H1 (cell line): ENCODE data around the gene CLRN1. TPM values are rescaled to one million over a fixed set of nuclear protein-coding genes. Genes with fewer than 3 reads are reported as not detected.

Experiments used
- CTCF ChIA-PET: fragments of 300-600 bp; sonication (Branson Sonifier 250); formaldehyde crosslinking; loops from one replicate; lab custom pipeline; 2021; ENCODE audit not compliant: partially characterized antibody; lab: Charles Lee
- POLR2A ChIA-PET: fragments of 300-600 bp; sonication (Branson Sonifier 250); formaldehyde crosslinking; loops from one replicate; lab custom pipeline; 2021; ENCODE audit warnings: inconsistent platforms; ENCODE audit not compliant: partially characterized antibody; lab: Charles Lee
- DNase-seq, 2 experiments: peaks; one replicate each; pipeline versions ENCODE4 v3.0.0 to v3.0.0-alpha.2; 2010 to 2022; ENCODE audit warnings: low spot score in 2 of 2, low read depth in 1 of 2, mixed read lengths in 1 of 2
- FAIRE-seq: peaks from 2 replicates; lab custom pipeline; 2011; peaks lifted over from hg19 to GRCh38; lab: Jason Lieb, UNC
- H2AFZ ChIP-seq: 2 replicates; pipeline ENCODE4 v1.8.1; 2012; ENCODE audit warnings: low read length, inconsistent platforms
- H2AK5ac ChIP-seq: 2 replicates; pipeline ENCODE4 v1.6.1; 2013; ENCODE audit warnings: low read depth, low read length
- H2BK120ac ChIP-seq: replicated peaks from 2 replicates; pipeline ENCODE3; 2013; ENCODE audit warnings: low read depth, low read length, inconsistent platforms
- H2BK12ac ChIP-seq: 2 replicates; pipeline ENCODE4 v1.6.1; 2013; ENCODE audit warnings: low read depth, low read length
- H2BK15ac ChIP-seq: 2 replicates; pipeline ENCODE4 v1.6.1; 2013; ENCODE audit warnings: low read length
- H2BK20ac ChIP-seq: 2 replicates; pipeline ENCODE4 v1.6.1; 2013; ENCODE audit warnings: low read length
- H2BK5ac ChIP-seq: 2 replicates; pipeline ENCODE4 v1.6.1; 2013; ENCODE audit warnings: low read depth, low read length
- H3K14ac ChIP-seq: 2 replicates; pipeline ENCODE4 v1.6.1; 2013; ENCODE audit warnings: inconsistent platforms; ENCODE audit not compliant: insufficient read length
- H3K18ac ChIP-seq: 2 replicates; pipeline ENCODE4 v1.6.1; 2013; ENCODE audit warnings: low read length; ENCODE audit errors: extremely low read depth
- H3K23ac ChIP-seq: 2 replicates; pipeline ENCODE4 v1.6.1; 2013; ENCODE audit warnings: inconsistent platforms; ENCODE audit not compliant: insufficient read length
- H3K23me2 ChIP-seq: 2 replicates; pipeline ENCODE4 v1.6.1; 2013; ENCODE audit warnings: low read depth, low read length
- H3K27ac ChIP-seq: 2 replicates; pipeline ENCODE4 v1.6.1; 2011; ENCODE audit warnings: low read depth, low read length, inconsistent platforms
- H3K27me3 ChIP-seq, 4 experiments: replicated peaks in 1 of 4; 1 replicate in 1 of 4; 2 replicates in 3 of 4; pipeline versions ENCODE4 v1.6.1 to v1.8.1; 2011 to 2013; ENCODE audit warnings: low read length in 3 of 4, mild to moderate bottlenecking in 3 of 4, inconsistent platforms in 2 of 4, mixed read lengths in 2 of 4, moderate library complexity in 1 of 4; ENCODE audit not compliant: control insufficient read depth in 3 of 4, insufficient read depth in 3 of 4; ENCODE audit errors: extremely low read depth in 1 of 4
- H3K36me3 ChIP-seq, 4 experiments: 2 replicates each; pipeline versions ENCODE4 v1.6.1 to v1.8.1; 2011 to 2013; ENCODE audit warnings: mild to moderate bottlenecking in 4 of 4, low read length in 3 of 4, moderate library complexity in 2 of 4, control low read depth in 1 of 4, inconsistent platforms in 1 of 4; ENCODE audit not compliant: insufficient read depth in 4 of 4, control insufficient read depth in 2 of 4
- H3K4ac ChIP-seq: replicated peaks from 2 replicates; pipeline ENCODE3; 2013; ENCODE audit warnings: low read length, low read depth, mixed read lengths, inconsistent platforms; ENCODE audit not compliant: insufficient read length
- H3K4me1 ChIP-seq, 4 experiments: replicated peaks in 1 of 4; 1 replicate in 1 of 4; 2 replicates in 3 of 4; pipeline versions ENCODE4 v1.6.1 to v1.8.1; 2011 to 2013; ENCODE audit warnings: low read length in 3 of 4, inconsistent platforms in 2 of 4, mixed read lengths in 1 of 4; ENCODE audit not compliant: insufficient read depth in 4 of 4, control insufficient read depth in 3 of 4
- H3K4me2 ChIP-seq, 2 experiments: 2 replicates each; pipeline versions ENCODE4 v1.6.1 to v1.8.1; 2011 to 2013; ENCODE audit warnings: low read depth in 2 of 2, low read length in 2 of 2, control low read depth in 1 of 2, inconsistent platforms in 1 of 2, mild to moderate bottlenecking in 1 of 2; ENCODE audit not compliant: insufficient read depth in 1 of 2
- H3K4me3 ChIP-seq, 4 experiments: fragments of 200-600, 300-600 bp in 1 of 4; sonication (generic), shearing (Covaris generic), sonication (Bioruptor Twin) in 1 of 4; 2 replicates each; pipeline versions ENCODE4 v1.5.1 to v1.8.1; 2011 to 2016; ENCODE audit warnings: low read length in 4 of 4, low read depth in 3 of 4, control low read depth in 2 of 4, inconsistent platforms in 2 of 4, mild to moderate bottlenecking in 2 of 4, mixed read lengths in 1 of 4, moderate library complexity in 1 of 4; ENCODE audit not compliant: insufficient read depth in 2 of 4; ENCODE audit errors: extremely low read depth in 1 of 4
- H3K56ac ChIP-seq: replicated peaks from 2 replicates; pipeline ENCODE3; 2013; ENCODE audit warnings: low read depth, mild to moderate bottlenecking, mixed read lengths, low read length, inconsistent platforms; ENCODE audit not compliant: insufficient read length
- H3K79me1 ChIP-seq: 2 replicates; pipeline ENCODE4 v1.6.1; 2013; ENCODE audit warnings: low read depth, low read length, control low read depth
- H3K79me2 ChIP-seq, 2 experiments: 2 replicates each; pipeline versions ENCODE4 v1.6.1 to v1.8.1; 2012 to 2013; ENCODE audit warnings: low read length in 2 of 2, mild to moderate bottlenecking in 2 of 2, inconsistent platforms in 1 of 2; ENCODE audit not compliant: insufficient read depth in 2 of 2, control insufficient read depth in 1 of 2
- H3K9ac ChIP-seq, 4 experiments: replicated peaks in 1 of 4; 1 replicate in 1 of 4; 2 replicates in 3 of 4; pipeline versions ENCODE4 v1.6.1 to v1.8.1; 2011 to 2013; ENCODE audit warnings: low read depth in 3 of 4, low read length in 3 of 4, control low read depth in 2 of 4, mild to moderate bottlenecking in 2 of 4, moderate library complexity in 2 of 4, inconsistent platforms in 1 of 4; ENCODE audit errors: extremely low read depth in 1 of 4
- H3K9me3 ChIP-seq, 2 experiments: 2 replicates each; pipeline versions ENCODE4 v1.6.1 to v1.8.1; 2012 to 2013; ENCODE audit warnings: mild to moderate bottlenecking in 2 of 2, moderate library complexity in 2 of 2, control low read depth in 1 of 2, inconsistent platforms in 1 of 2, low read depth in 1 of 2, low read length in 1 of 2, mixed read lengths in 1 of 2; ENCODE audit not compliant: insufficient read depth in 2 of 2
- H4K20me1 ChIP-seq, 2 experiments: replicated peaks in 1 of 2; 2 replicates each; pipeline versions ENCODE3 to v1.8.1; 2011 to 2013; ENCODE audit warnings: inconsistent platforms in 2 of 2, low read length in 2 of 2, mild to moderate bottlenecking in 1 of 2; ENCODE audit not compliant: insufficient read depth in 2 of 2, control insufficient read depth in 1 of 2
- H4K5ac ChIP-seq: 2 replicates; pipeline ENCODE4 v1.6.1; 2013; ENCODE audit warnings: low read length, low read depth, mixed read lengths, inconsistent platforms; ENCODE audit not compliant: insufficient read length
- H4K8ac ChIP-seq: 2 replicates; pipeline ENCODE4 v1.8.0; 2013; ENCODE audit warnings: mild to moderate bottlenecking, moderate library complexity, low read length, inconsistent platforms; ENCODE audit not compliant: insufficient read depth; ENCODE audit errors: extremely low read depth
- H4K91ac ChIP-seq: replicated peaks from 2 replicates; pipeline ENCODE3; 2013; ENCODE audit warnings: low read length, mixed read lengths, inconsistent platforms; ENCODE audit not compliant: insufficient read length
- BACH1 ChIP-seq: IDR thresholded peaks from 2 replicates; pipeline ENCODE4 v1.6.1; 2012; ENCODE audit warnings: low read length, improper control_type of control experiment
- BRCA1 ChIP-seq: IDR thresholded peaks from 2 replicates; pipeline ENCODE4 v1.6.1; 2012; ENCODE audit warnings: low read depth, low read length, improper control_type of control experiment
- CREB1 ChIP-seq: IDR thresholded peaks from 2 replicates; pipeline ENCODE4 v1.6.1; 2012; ENCODE audit warnings: inconsistent platforms
- CTCF ChIP-seq, 3 experiments: IDR thresholded peaks; 1 replicate in 2 of 3; 2 replicates in 1 of 3; pipeline versions ENCODE4 v1.5.1 to v1.6.1; 2011; ENCODE audit warnings: low read length in 3 of 3, mild to moderate bottlenecking in 3 of 3, inconsistent platforms in 2 of 3, low read depth in 1 of 3, moderate library complexity in 1 of 3; ENCODE audit not compliant: insufficient read depth in 1 of 3; ENCODE audit errors: control extremely low read depth in 1 of 3
- EP300 ChIP-seq, 2 experiments: IDR thresholded peaks; 1 replicate in 1 of 2; 2 replicates in 1 of 2; pipeline ENCODE4 v1.6.1; 2011 to 2012; ENCODE audit warnings: low read depth in 2 of 2, low read length in 2 of 2, mild to moderate bottlenecking in 2 of 2, borderline replicate concordance in 1 of 2, inconsistent platforms in 1 of 2, moderate library complexity in 1 of 2
- JUND ChIP-seq: IDR thresholded peaks from 2 replicates; pipeline ENCODE4 v1.6.1; 2011; ENCODE audit warnings: mild to moderate bottlenecking, improper control_type of control experiment, low read length
- KDM4A ChIP-seq: IDR thresholded peaks from one replicate; pipeline ENCODE4 v1.7.1; 2012; ENCODE audit warnings: low read depth, mild to moderate bottlenecking, moderate library complexity, low read length, inconsistent platforms; ENCODE audit not compliant: severe bottlenecking
- RXRA ChIP-seq: IDR thresholded peaks from 2 replicates; pipeline ENCODE4 v1.6.1; 2011; ENCODE audit warnings: low read depth, mild to moderate bottlenecking, low read length, moderate library complexity; ENCODE audit not compliant: insufficient read depth
- SUZ12 ChIP-seq: fragments of 200-600 bp; sonication (generic); IDR thresholded peaks from 2 replicates; pipeline ENCODE4 v1.6.1; 2012; ENCODE audit warnings: mild to moderate bottlenecking, inconsistent platforms, low read length, moderate library complexity, mixed read lengths
- TCF12 ChIP-seq: IDR thresholded peaks from 2 replicates; pipeline ENCODE4 v1.6.1; 2011; ENCODE audit warnings: low read depth, mild to moderate bottlenecking, low read length
- YY1 ChIP-seq: IDR thresholded peaks from 2 replicates; pipeline ENCODE4 v1.6.1; 2011; ENCODE audit warnings: low read depth, mild to moderate bottlenecking, low read length
- WGBS, 2 experiments: shearing (Covaris generic) in 1 of 2; methylation state at CpG; one replicate each; pipeline versions ENCODE4 v1.1.6 to v1.1.7; 2013 to 2015; ENCODE audit warnings: low lambda C conversion rate in 2 of 2, mixed read lengths in 2 of 2, inconsistent platforms in 1 of 2, low coverage in 1 of 2, missing lambda C conversion rate in 1 of 2; ENCODE audit not compliant: insufficient replicate concordance in 2 of 2, insufficient coverage in 1 of 2, insufficient read length in 1 of 2; ENCODE audit errors: extremely low coverage in 1 of 2, missing lambda C conversion rate in 1 of 2; 5-methylcytosine and 5-hydroxymethylcytosine counted together
- polyA plus RNA-seq, 7 experiments: library from polyadenylated mRNA; depleted of rRNA in 3 of 7; stranded (reverse) in 5 of 7; unstranded in 2 of 7; fragments of >200 nt in 5 of 7; fragments of 200-250 nt in 2 of 7; gene quantifications; 1 replicate in 5 of 7; 2 replicates in 1 of 7; 4 replicates in 1 of 7; pipeline versions ENCODE4 v1.2.1 to v1.2.3, GENCODE V29; 2011 to 2013; ENCODE audit warnings: missing spikeins in 2 of 7, mixed read lengths in 2 of 7
- total RNA-seq: library from RNA; stranded (reverse); fragmentation: NEBNext Ultra II Directional; extraction: Animal tissue kit (Norgen Biotek cat#: 25700); gene quantifications from 2 replicates; pipeline ENCODE4 v1.2.1, GENCODE V29; 2021

Gene CLRN1
- total and polyA plus RNA-seq, 2 of the 8 experiments (the other 6 are each of a cell fraction or from before 2014, with no cell fraction given): 0.20 to 0.35 TPM

- DNase-seq: no peak
- no peak overlapping the region for H2AFZ ChIP-seq
- no peak overlapping the region for H3K4me2 ChIP-seq
- H3K56ac ChIP-seq: no peak overlapping the region
- no peak overlapping the region for H3K23ac ChIP-seq
- H3K23me2 ChIP-seq: no peaks in the 10 kb centered on the region
- H3K27me3 ChIP-seq: no peaks in the 10 kb centered on the region
- ChIA-PET POLR2A (no interaction called here), CTCF (interaction anchor here (0.5 to 1.2 kb wide), 7 partner anchors 8 to 1192 kb away, joined by 3 to 5 read pairs (median 3); no protein-coding TSS in a partner anchor)
- H3K14ac ChIP-seq: no peak overlapping the region
- FAIRE-seq: no peak
- no peak overlapping the region for H2BK15ac ChIP-seq
- no peak overlapping the region for H3K9ac ChIP-seq
- no peak overlapping the region for H3K4me3 ChIP-seq
- H3K4ac ChIP-seq: no peak overlapping the region
- no peak overlapping the region for H4K91ac ChIP-seq
- no peaks in the 10 kb centered on the region for H3K79me1 ChIP-seq
- H2BK120ac ChIP-seq: no peak overlapping the region
- no peak overlapping the region for H2BK5ac ChIP-seq
- no peaks in the 10 kb centered on the region for H3K9me3 ChIP-seq
- H2AK5ac ChIP-seq: no peak overlapping the region
- no peak overlapping the region for H4K8ac ChIP-seq
- peaks cover 0 to 11% (median 1%) of the 10 kb centered on the region in 4 experiments; a peak in 3 of 7 replicates for H3K4me1 ChIP-seq
- H3K79me2 ChIP-seq: no peaks in the 10 kb centered on the region
- H3K36me3 ChIP-seq: no peaks in the 10 kb centered on the region
- no peak overlapping the region for H3K27ac ChIP-seq
- 77% methylated on average over 6 of the region's 6 CpGs; no CpG with 5 or more reads in 1 of the 2 experiments for WGBS, 2 experiments
- no peak overlapping the region for H2BK12ac ChIP-seq
- no peak overlapping the region for H2BK20ac ChIP-seq
- H4K20me1 ChIP-seq: no peaks in the 10 kb centered on the region
- H3K18ac ChIP-seq: no peak overlapping the region
- no peak overlapping the region for H4K5ac ChIP-seq
- TF ChIP-seq EP300 (IDR thresholded peaks at IDR 0.05; ENCODE audit: borderline replicate concordance in 1 of 2, low read depth in 2 of 2, low read length in 2 of 2) (no peak), SUZ12 (no peak), CTCF (IDR thresholded peaks at IDR 0.05; ENCODE audit: control extremely low read depth in 1 of 3, insufficient read depth in 1 of 3, low read depth in 1 of 3, low read length in 3 of 3) (no peak), BRCA1 (no peak), BACH1 (no peak), CREB1 (no peak), YY1 (no peak), RXRA (no peak), JUND (no peak), KDM4A (no peak), TCF12 (no peak)
Observed at GRCh38 chr3:151003029-151003767, 30.7 kb upstream of the CLRN1 start.
